Upper lobe of right lung (tissue), 1 donor: ENCODE data around the gene ZNF500. TPM values are rescaled to one million over a fixed set of nuclear protein-coding genes. Genes with fewer than 3 reads are reported as not detected.

ENCODE experiments used
- ATAC-seq: fragments of 200-7000 bp; cut with Tn5 transposase; one replicate; pipeline ENCODE4 v1.9.1; 2020; ENCODE audit warnings: mild to moderate bottlenecking, moderate library complexity
- DNase-seq: peaks from one replicate; pipeline ENCODE4 v3.0.0-alpha.2; 2020
- H3K27ac ChIP-seq: fragments of 200-600 bp; one replicate; pipeline ENCODE4 v1.8.0; 2022
- H3K27me3 ChIP-seq: fragments of 200-600 bp; one replicate; pipeline ENCODE4 v1.8.0; 2022; ENCODE audit warnings: mild to moderate bottlenecking
- H3K36me3 ChIP-seq: fragments of 200-600 bp; one replicate; pipeline ENCODE4 v1.8.0; 2022
- H3K4me1 ChIP-seq: fragments of 200-600 bp; one replicate; pipeline ENCODE4 v1.8.0; 2022
- H3K4me3 ChIP-seq: fragments of 200-600 bp; one replicate; pipeline ENCODE4 v1.8.0; 2022; ENCODE audit warnings: mild to moderate bottlenecking
- H3K9me3 ChIP-seq: fragments of 200-600 bp; one replicate; pipeline ENCODE4 v1.8.0; 2022
- intact Hi-C: fragments of 100-400 bp; cut with DNase I; formaldehyde crosslinking; loops from one replicate; pipeline ENCODE4 v1.11.0; 2022
- total RNA-seq: library from RNA; stranded (reverse); fragmentation: NEBNext Ultra II Directional; extraction: Animal tissue kit (Norgen Biotek cat#: 25700); gene quantifications from one replicate; pipeline ENCODE4 v1.2.1, GENCODE V29; 2021
- TF ChIP-seq, protein P1 (sequence below): fragments of 200-600 bp; IDR thresholded peaks from one replicate; pipeline ENCODE4 v1.8.0; 2022; ENCODE audit warnings: antibody characterized with exemption
- donor health status: DM: no; HTN: yes; CAD: no; lungs with severe emphysema.

Gene ZNF500
- total RNA-seq, 1 donor from 2014 or later: 15.7 TPM

DNA sequence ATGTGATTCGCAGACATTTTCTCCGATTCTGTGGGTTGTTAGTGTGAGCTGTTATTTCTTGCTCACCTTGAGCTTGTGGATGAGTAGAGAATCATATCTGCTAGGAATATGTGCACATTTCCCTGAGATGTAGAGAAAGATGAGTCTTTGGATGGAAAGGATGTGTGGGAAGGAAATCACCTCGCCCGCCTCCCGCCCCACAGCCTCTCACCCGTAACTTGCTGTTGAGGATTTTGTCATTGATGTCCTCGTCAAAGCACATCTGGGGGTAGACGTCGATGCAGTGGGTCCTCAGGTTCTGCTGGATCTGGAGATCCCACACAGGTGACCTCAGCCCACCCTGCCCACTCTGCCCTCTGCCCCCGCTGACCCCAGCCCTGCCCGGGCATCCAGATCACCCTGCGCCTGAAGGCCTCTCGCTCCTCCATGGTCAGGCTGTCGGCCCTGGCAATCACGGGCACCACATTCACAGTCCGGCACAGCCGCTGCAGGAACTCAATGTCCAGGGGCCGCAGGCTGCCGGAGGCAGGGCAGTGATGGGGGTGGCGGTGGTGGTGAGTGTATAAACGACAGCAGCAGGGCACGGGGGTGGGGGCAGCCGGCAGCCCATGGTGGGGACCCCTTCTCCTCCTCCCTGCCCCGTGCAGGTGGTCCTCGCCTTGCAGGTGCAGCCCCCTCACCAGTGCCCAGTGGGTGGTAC, 16.4 kb upstream of the ZNF500 start:
- no peak overlapping the region for H3K4me3 ChIP-seq
- TF ChIP-seq, protein P1, sequence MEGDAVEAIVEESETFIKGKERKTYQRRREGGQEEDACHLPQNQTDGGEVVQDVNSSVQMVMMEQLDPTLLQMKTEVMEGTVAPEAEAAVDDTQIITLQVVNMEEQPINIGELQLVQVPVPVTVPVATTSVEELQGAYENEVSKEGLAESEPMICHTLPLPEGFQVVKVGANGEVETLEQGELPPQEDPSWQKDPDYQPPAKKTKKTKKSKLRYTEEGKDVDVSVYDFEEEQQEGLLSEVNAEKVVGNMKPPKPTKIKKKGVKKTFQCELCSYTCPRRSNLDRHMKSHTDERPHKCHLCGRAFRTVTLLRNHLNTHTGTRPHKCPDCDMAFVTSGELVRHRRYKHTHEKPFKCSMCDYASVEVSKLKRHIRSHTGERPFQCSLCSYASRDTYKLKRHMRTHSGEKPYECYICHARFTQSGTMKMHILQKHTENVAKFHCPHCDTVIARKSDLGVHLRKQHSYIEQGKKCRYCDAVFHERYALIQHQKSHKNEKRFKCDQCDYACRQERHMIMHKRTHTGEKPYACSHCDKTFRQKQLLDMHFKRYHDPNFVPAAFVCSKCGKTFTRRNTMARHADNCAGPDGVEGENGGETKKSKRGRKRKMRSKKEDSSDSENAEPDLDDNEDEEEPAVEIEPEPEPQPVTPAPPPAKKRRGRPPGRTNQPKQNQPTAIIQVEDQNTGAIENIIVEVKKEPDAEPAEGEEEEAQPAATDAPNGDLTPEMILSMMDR: no peak
- H3K27me3 ChIP-seq: no peaks in the 10 kb centered on the region
- H3K4me1 ChIP-seq: no peaks in the 10 kb centered on the region
- H3K36me3 ChIP-seq: no peaks in the 10 kb centered on the region
- intact Hi-C loops: no loop called here
- no peaks in the 10 kb centered on the region for H3K9me3 ChIP-seq
- DNase-seq (no peak), ATAC-seq (peak; percentile 12)
- no peak overlapping the region for H3K27ac ChIP-seq

DNA sequence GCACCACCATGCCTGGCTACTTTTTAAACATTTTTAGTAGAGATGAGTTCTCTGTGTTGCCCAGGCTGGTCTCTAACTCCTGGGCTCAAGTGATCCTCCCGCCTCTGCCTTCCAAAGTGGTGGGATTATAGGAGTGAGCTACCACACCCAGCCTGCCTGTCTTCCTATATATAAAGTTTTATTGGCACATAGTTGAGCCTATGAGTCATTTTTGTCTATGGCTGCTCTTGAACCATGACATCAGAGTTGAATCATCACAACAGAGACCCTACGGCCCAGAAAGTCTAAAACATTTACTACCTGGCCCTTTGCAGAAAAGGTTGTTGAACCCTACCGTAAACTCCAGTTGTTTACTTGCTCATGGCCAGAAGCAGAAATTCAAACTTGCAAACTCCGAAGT, 13.3 kb upstream of the ZNF500 start:
- no peaks in the 10 kb centered on the region for H3K27me3 ChIP-seq

DNA sequence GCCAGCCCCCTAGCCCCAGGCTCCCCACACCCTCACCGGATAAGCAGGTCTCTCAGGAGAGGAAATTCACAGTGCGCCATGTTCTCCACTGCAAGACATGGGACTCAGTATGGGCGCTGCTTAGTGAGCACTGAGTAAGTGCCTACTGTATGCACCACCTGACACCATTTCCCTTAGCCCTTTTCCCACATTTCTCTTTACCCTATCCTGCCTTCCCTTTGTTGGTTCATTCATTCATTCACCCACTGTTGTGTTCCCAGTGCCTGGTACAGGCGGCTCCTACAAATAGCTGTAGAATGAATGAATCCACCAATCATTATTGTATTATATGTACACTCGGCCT, 11.1 kb upstream of the ZNF500 start:
- ATAC-seq (no peak), DNase-seq (no peak)
- H3K27me3 ChIP-seq: no peaks in the 10 kb centered on the region
- H3K27ac ChIP-seq: no peak overlapping the region
- intact Hi-C loops: no loop called here
- no peaks in the 10 kb centered on the region for H3K36me3 ChIP-seq
- H3K9me3 ChIP-seq: no peaks in the 10 kb centered on the region
- TF ChIP-seq, protein P1: no peak
- no peak overlapping the region for H3K4me3 ChIP-seq
- no peaks in the 10 kb centered on the region for H3K4me1 ChIP-seq

More for the DNA sequence above, 13.3 kb upstream of the ZNF500 start:
- no peak overlapping the region for H3K27ac ChIP-seq
- no peak overlapping the region for H3K4me3 ChIP-seq
- H3K4me1 ChIP-seq: no peaks in the 10 kb centered on the region
- intact Hi-C loops: no loop called here
- no peaks in the 10 kb centered on the region for H3K36me3 ChIP-seq
- ATAC-seq (no peak), DNase-seq (no peak)
- TF ChIP-seq, protein P1: no peak
- no peaks in the 10 kb centered on the region for H3K9me3 ChIP-seq

DNA sequence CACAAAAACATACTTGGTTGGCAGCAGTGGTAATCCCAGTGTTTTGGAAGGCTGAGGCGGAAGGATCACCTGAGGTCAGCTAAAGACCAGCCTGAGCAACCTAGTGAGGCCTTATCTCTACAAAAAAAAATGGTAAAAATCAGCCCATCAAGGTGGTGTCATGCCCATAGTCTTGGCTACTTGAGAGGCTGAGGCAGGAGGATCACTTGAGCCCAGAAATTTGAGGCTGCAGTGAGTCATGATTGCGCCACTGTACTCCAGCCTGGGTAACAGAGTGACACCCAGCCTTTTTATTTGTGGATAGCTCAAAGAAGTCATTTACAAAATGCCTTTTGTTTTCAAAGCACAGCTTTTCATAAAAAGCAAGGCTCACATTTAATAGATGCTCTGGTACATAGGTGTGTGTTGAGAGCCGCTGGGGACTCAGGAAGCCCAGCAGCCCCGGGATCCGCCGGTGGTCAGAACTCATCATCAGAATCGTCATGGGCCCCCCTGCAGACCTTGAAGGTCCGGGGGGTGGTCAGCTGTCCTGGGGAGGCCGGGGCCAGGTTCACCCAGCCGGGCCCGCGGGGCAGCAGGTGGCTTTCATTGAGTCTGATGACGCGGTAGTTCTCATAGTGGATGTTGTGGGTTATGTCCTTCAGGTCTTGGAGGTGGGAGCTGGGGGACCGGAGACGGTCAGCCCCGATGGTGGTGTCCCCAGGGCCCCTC, 10.5 kb upstream of the ZNF500 start:
- no peaks in the 10 kb centered on the region for H3K27me3 ChIP-seq
- no peak for DNase-seq
- H3K4me3 ChIP-seq: no peak overlapping the region
- H3K4me1 ChIP-seq: no peaks in the 10 kb centered on the region
- no peak for ATAC-seq
- no peaks in the 10 kb centered on the region for H3K36me3 ChIP-seq
- no peaks in the 10 kb centered on the region for H3K9me3 ChIP-seq
- H3K27ac ChIP-seq: no peak overlapping the region
- intact Hi-C loops: no loop called here
- TF ChIP-seq, protein P1: no peak

DNA sequence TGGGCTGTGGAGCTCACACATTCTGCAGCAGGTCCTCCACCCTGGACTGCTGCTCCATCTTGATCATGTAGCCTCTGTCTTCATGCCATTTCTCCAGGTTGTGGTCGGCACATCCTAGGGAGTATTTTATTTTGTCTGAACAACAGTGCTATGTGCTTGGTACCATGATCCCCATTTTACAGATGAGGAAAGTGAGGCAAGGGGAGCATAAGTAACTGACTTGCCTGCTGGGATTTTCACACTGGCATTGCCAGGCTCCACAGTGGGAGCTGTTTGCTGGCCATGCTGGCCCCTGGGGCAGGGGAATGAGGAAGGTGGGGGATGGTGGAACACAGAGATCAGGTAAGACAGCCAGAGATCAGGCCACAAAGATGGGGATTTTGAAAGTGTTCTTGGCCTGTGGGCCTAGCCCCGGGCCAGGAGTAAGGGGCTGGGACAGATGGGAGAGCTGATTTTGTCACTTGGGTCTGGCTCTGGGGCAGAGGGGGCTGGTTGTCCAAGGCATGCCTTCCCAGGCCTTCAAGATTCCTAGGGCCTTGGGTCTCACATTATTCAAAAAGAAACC, 9.3 kb upstream of the ZNF500 start:
- no peaks in the 10 kb centered on the region for H3K9me3 ChIP-seq
- no peak overlapping the region for H3K27ac ChIP-seq
- no peaks in the 10 kb centered on the region for H3K4me1 ChIP-seq
- intact Hi-C loops: no loop called here
- DNase-seq: no peak
- ATAC-seq: no peak
- H3K4me3 ChIP-seq: no peak overlapping the region
- TF ChIP-seq, protein P1: no peak
- H3K27me3 ChIP-seq: no peaks in the 10 kb centered on the region
- no peaks in the 10 kb centered on the region for H3K36me3 ChIP-seq
